Hepatocyte (in vitro differentiated cells): Measurements from ENCODE around the gene KRTAP10-9.
"Not testable (repeated sequence)": the region's sequence is repeated elsewhere in the genome, so short reads cannot be mapped to it uniquely, and the experiment has no call there.

Source experiments
- CTCF ChIP-seq: fragments of 200-600 bp; sonication (generic); IDR thresholded peaks from 2 replicates; pipeline ENCODE4 v1.5.1; 2016; ENCODE audit warnings: antibody characterized with exemption, mild to moderate bottlenecking; ENCODE audit not compliant: poor library complexity
- EZH2 ChIP-seq: fragments of 200-600 bp; sonication (generic); IDR thresholded peaks from 2 replicates; pipeline ENCODE4 v1.6.1; 2016; ENCODE audit warnings: antibody characterized with exemption, mild to moderate bottlenecking, borderline replicate concordance
- EZH2phosphoT487 ChIP-seq: fragments of 200-600 bp; sonication (generic); IDR thresholded peaks from one replicate; pipeline ENCODE4 v1.6.1; 2018; ENCODE audit warnings: antibody characterized with exemption, mild to moderate bottlenecking, low read depth, moderate library complexity; ENCODE audit not compliant: unreplicated experiment, severe bottlenecking

- not testable (repeated sequence) for TF ChIP-seq CTCF, EZH2, EZH2phosphoT487
Measured at GRCh38 chr21:44601091-44601490, 25.8 kb upstream of the KRTAP10-9 start.
